ENCODE data around the gene TXNL4A.

DNA sequence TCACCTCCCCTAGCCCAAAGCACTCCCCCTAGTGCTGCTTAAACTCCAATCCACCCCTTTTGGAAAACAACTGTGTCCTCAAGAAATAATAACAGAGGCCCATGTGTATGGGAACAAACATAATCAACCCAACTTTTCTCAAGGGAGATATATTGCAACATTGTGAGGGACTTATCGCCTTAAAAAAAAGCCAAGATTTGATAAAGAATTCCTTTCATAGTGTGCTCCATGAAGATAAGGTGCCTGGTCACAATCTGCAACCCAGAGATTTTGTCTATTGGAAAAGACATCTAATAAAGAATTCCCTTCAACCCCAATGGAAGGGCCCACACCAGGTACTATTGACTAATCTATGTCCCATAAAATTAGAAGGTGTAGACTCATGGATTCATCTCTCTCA, 41.3 kb upstream of the TXNL4A start:
- TF ChIP-seq, protein P1, sequence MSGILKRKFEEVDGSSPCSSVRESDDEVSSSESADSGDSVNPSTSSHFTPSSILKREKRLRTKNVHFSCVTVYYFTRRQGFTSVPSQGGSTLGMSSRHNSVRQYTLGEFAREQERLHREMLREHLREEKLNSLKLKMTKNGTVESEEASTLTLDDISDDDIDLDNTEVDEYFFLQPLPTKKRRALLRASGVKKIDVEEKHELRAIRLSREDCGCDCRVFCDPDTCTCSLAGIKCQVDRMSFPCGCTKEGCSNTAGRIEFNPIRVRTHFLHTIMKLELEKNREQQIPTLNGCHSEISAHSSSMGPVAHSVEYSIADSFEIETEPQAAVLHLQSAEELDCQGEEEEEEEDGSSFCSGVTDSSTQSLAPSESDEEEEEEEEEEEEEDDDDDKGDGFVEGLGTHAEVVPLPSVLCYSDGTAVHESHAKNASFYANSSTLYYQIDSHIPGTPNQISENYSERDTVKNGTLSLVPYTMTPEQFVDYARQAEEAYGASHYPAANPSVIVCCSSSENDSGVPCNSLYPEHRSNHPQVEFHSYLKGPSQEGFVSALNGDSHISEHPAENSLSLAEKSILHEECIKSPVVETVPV (CRISPR knock-in tag; IDR thresholded peaks at IDR 0.05) = no peak
- TF ChIP-seq, protein P2, sequence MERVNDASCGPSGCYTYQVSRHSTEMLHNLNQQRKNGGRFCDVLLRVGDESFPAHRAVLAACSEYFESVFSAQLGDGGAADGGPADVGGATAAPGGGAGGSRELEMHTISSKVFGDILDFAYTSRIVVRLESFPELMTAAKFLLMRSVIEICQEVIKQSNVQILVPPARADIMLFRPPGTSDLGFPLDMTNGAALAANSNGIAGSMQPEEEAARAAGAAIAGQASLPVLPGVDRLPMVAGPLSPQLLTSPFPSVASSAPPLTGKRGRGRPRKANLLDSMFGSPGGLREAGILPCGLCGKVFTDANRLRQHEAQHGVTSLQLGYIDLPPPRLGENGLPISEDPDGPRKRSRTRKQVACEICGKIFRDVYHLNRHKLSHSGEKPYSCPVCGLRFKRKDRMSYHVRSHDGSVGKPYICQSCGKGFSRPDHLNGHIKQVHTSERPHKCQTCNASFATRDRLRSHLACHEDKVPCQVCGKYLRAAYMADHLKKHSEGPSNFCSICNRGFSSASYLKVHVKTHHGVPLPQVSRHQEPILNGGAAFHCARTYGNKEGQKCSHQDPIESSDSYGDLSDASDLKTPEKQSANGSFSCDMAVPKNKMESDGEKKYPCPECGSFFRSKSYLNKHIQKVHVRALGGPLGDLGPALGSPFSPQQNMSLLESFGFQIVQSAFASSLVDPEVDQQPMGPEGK (CRISPR knock-in tag; IDR thresholded peaks at IDR 0.05; ENCODE audit: borderline replicate concordance) = no peak
- TF ChIP-seq ARNTL (CRISPR knock-in tag; IDR thresholded peaks at IDR 0.05; ENCODE audit: borderline replicate concordance, low read depth) = no peak
- TF ChIP-seq GLIS3 (CRISPR knock-in tag; IDR thresholded peaks at IDR 0.05) = no peak
- no peak for TF ChIP-seq RARB (CRISPR knock-in tag; IDR thresholded peaks at IDR 0.05)
- TF ChIP-seq PPARA (CRISPR knock-in tag; IDR thresholded peaks at IDR 0.05; ENCODE audit: borderline replicate concordance) = no peak
- no peak for TF ChIP-seq BACH2 (CRISPR knock-in tag; IDR thresholded peaks at IDR 0.05; ENCODE audit: borderline replicate concordance)
- TF ChIP-seq ZC3H10 (CRISPR knock-in tag; IDR thresholded peaks at IDR 0.05) = no peak
- TF ChIP-seq, protein P3, sequence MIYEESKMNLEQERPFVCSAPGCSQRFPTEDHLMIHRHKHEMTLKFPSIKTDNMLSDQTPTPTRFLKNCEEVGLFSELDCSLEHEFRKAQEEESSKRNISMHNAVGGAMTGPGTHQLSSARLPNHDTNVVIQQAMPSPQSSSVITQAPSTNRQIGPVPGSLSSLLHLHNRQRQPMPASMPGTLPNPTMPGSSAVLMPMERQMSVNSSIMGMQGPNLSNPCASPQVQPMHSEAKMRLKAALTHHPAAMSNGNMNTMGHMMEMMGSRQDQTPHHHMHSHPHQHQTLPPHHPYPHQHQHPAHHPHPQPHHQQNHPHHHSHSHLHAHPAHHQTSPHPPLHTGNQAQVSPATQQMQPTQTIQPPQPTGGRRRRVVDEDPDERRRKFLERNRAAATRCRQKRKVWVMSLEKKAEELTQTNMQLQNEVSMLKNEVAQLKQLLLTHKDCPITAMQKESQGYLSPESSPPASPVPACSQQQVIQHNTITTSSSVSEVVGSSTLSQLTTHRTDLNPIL (CRISPR knock-in tag; IDR thresholded peaks at IDR 0.05; ENCODE audit: low read depth) = no peak
- no peak for TF ChIP-seq ZFP3 (CRISPR knock-in tag; IDR thresholded peaks at IDR 0.05)
- TF ChIP-seq TOX (CRISPR knock-in tag; IDR thresholded peaks at IDR 0.05; ENCODE audit: borderline replicate concordance) = no peak
